Vagina (tissue), 2 donors: ENCODE measurements around the gene ZFP3. TPM values are rescaled to one million over a fixed set of nuclear protein-coding genes. Genes with fewer than 3 reads are reported as not detected.
"Not testable (repeated sequence)": the region's sequence is repeated elsewhere in the genome, so short reads cannot be mapped to it uniquely, and the experiment has no call there.

Experiments used
- DNase-seq, 2 donors: peaks; one replicate each; pipeline ENCODE4 v3.0.0-alpha.2; 2017; ENCODE audit errors: extremely low spot score in 2 of 2
- H3K27ac ChIP-seq: fragments of 200-600 bp; sonication (generic); one replicate; pipeline ENCODE4 v1.5.1; 2019
- H3K27me3 ChIP-seq: fragments of 200-600 bp; sonication (generic); one replicate; pipeline ENCODE4 v1.5.1; 2019
- H3K36me3 ChIP-seq, 2 donors: fragments of 200-600 bp; sonication (generic); one replicate each; pipeline ENCODE4 v1.5.1; 2017 to 2019
- H3K4me1 ChIP-seq: fragments of 200-600 bp; sonication (generic); one replicate; pipeline ENCODE4 v1.5.1; 2019
- H3K4me3 ChIP-seq, 2 donors: fragments of 200-600 bp; sonication (generic); 1 replicate in 1 of 2; 2 replicates in 1 of 2; pipeline ENCODE4 v1.5.1; 2016 to 2019
- H3K9me3 ChIP-seq: fragments of 200-600 bp; sonication (generic); one replicate; pipeline ENCODE4 v1.5.1; 2019
- CTCF ChIP-seq, 3 experiments: fragments of 450-650 bp in 2 of 3; fragments of 200-600 bp in 1 of 3; sonication (generic) in 1 of 3; IDR thresholded peaks; one replicate each; pipeline ENCODE4 v1.5.1; 2017 to 2019; ENCODE audit warnings: antibody characterized with exemption in 3 of 3, mild to moderate bottlenecking in 2 of 3, moderate library complexity in 2 of 3
- POLR2A ChIP-seq, 2 donors: fragments of 450-650 bp; IDR thresholded peaks; one replicate each; pipeline ENCODE4 v1.6.1; 2017; ENCODE audit warnings: antibody characterized with exemption in 2 of 2, mild to moderate bottlenecking in 2 of 2, moderate library complexity in 2 of 2
- POLR2AphosphoS5 ChIP-seq, 2 donors: sonication (generic); formaldehyde crosslinking; IDR thresholded peaks; one replicate each; pipeline ENCODE4 v1.9.0; 2017; ENCODE audit warnings: antibody characterized with exemption in 2 of 2, mild to moderate bottlenecking in 2 of 2, low read depth in 1 of 2; ENCODE audit not compliant: insufficient read depth in 1 of 2
- intact Hi-C: fragments of 100-400 bp; cut with DNase I; formaldehyde crosslinking; loops from one replicate; pipeline ENCODE4 v1.15.1; 2023
- small RNA-seq: library from RNA; depleted of rRNA; stranded (forward); fragments of <200 nt; gene quantifications from one replicate; pipeline ENCODE3, GENCODE V24; 2016
- total RNA-seq: library from RNA; depleted of rRNA; stranded (reverse); fragments of >200 nt; gene quantifications from one replicate; pipeline ENCODE4 v1.2.3, GENCODE V29; 2016

The ZFP3 gene
- total RNA-seq, 1 donor from 2014 or later = 3.4 TPM

GRCh38 chr17:5138616-5139457, 60.6 kb downstream of the ZFP3 start:
- H3K27me3 ChIP-seq = no peaks in the 10 kb centered on the region
- no peak overlapping the region for H3K27ac ChIP-seq
- intact Hi-C loops = no loop called here
- H3K9me3 ChIP-seq = no peaks in the 10 kb centered on the region
- TF ChIP-seq POLR2AphosphoS5 (IDR thresholded peaks at IDR 0.05; ENCODE audit: insufficient read depth in 1 of 2, low read depth in 1 of 2) (no peak), CTCF (IDR thresholded peaks at IDR 0.05) (no peak), POLR2A (IDR thresholded peaks at IDR 0.05) (no peak)
- no peak overlapping the region for H3K4me3 ChIP-seq
- peak in 1 of 2 donors; percentile 74 for DNase-seq
- H3K4me1 ChIP-seq = no peaks in the 10 kb centered on the region
- H3K36me3 ChIP-seq = no peaks in the 10 kb centered on the region

GRCh38 chr17:5139458-5139732, 61.1 kb downstream of the ZFP3 start:
- no peak for DNase-seq
- Histone ChIP-seq H3K36me3 (no peaks in the 10 kb centered on the region), H3K4me3 (no peak overlapping the region), H3K9me3 (no peaks in the 10 kb centered on the region), H3K4me1 (no peaks in the 10 kb centered on the region), H3K27ac (no peak overlapping the region), H3K27me3 (no peaks in the 10 kb centered on the region)
- TF ChIP-seq CTCF (IDR thresholded peaks at IDR 0.05) = no peak
- TF ChIP-seq POLR2A (IDR thresholded peaks at IDR 0.05) = no peak
- no peak for TF ChIP-seq POLR2AphosphoS5 (IDR thresholded peaks at IDR 0.05; ENCODE audit: insufficient read depth in 1 of 2, low read depth in 1 of 2)
- intact Hi-C loops = no loop called here

- DNase-seq = not testable (repeated sequence)
These were observed 64.6 kb downstream of the ZFP3 start for GRCh38 chr17:5142877-5143276.

More at GRCh38 chr17:5142877-5143276, 64.6 kb downstream of the ZFP3 start:
- H3K36me3 ChIP-seq, H3K4me1 ChIP-seq, H3K9me3 ChIP-seq, intact Hi-C loops, H3K27me3 ChIP-seq, H3K4me3 ChIP-seq, H3K27ac ChIP-seq: not testable (repeated sequence)

Small RNAs within 50 kb of the gene (small RNA-seq; reads per million reads assigned to genes)
- gene AC012146.4 = not detected

Other genes with a start within 250 kb of the ZFP3 start
- gene MINK1, start 245.1 kb upstream of the ZFP3 start, total RNA-seq = 120 TPM
- 1.7 TPM for gene C17orf107, start 178.9 kb upstream of the ZFP3 start, total RNA-seq
- 0.98 TPM for gene CHRNE, start 175.4 kb upstream of the ZFP3 start, total RNA-seq
- gene GP1BA, start 146.2 kb upstream of the ZFP3 start, total RNA-seq = not detected
- gene SLC25A11, start 138.4 kb upstream of the ZFP3 start, total RNA-seq = 45.7 TPM
- gene RNF167, start 138.2 kb upstream of the ZFP3 start, total RNA-seq = 54.3 TPM
- gene PFN1, start 129.9 kb upstream of the ZFP3 start, total RNA-seq = 811 TPM
- 5.6 TPM for gene ENO3, start 127.3 kb upstream of the ZFP3 start, total RNA-seq
- gene SPAG7, start 110.7 kb upstream of the ZFP3 start, total RNA-seq = 34.6 TPM
- gene CAMTA2, start 90.8 kb upstream of the ZFP3 start, total RNA-seq = 36.3 TPM
- gene INCA1, start 80.9 kb upstream of the ZFP3 start, total RNA-seq = 1.7 TPM
- gene KIF1C, start 80.5 kb upstream of the ZFP3 start, total RNA-seq = 46.9 TPM
- 0.49 TPM for gene SLC52A1, start 43.0 kb upstream of the ZFP3 start, total RNA-seq
- 4.9 TPM for gene ZNF232, start 33.4 kb downstream of the ZFP3 start, total RNA-seq
- 0.49 TPM for gene USP6, start 37.6 kb downstream of the ZFP3 start, total RNA-seq
- 13.8 TPM for gene ZNF594, start 113.4 kb downstream of the ZFP3 start, total RNA-seq
- gene SCIMP, start 156.4 kb downstream of the ZFP3 start, total RNA-seq = 2.2 TPM
- 33.4 TPM for gene RABEP1, start 203.8 kb downstream of the ZFP3 start, total RNA-seq